Measurements from ENCODE around the gene NMT2. TPM values are rescaled to one million over a fixed set of nuclear protein-coding genes. Genes with fewer than 3 reads are reported as not detected.

Gene NMT2
- total and polyA plus RNA-seq, 10 of the 15 experiments (the other 5 are each of a cell fraction or from before 2014, with no cell fraction given), result 4.9 to 12.0 (median 9.2) TPM

GRCh38 chr10:15103513-15103912 lies 65.0 kb downstream of the NMT2 start (continued):
- no peak for TF ChIP-seq ZBTB11 (CRISPR knock-in tag; IDR thresholded peaks at IDR 0.05)
- no peak for TF ChIP-seq SMAD1 (IDR thresholded peaks at IDR 0.05; ENCODE audit: low read depth, partially characterized antibody)
- TF ChIP-seq POLR2AphosphoS2 (IDR thresholded peaks at IDR 0.05; ENCODE audit: low read depth, low read length), result no peak
- TF ChIP-seq KAT2A (conservative IDR thresholded peaks at IDR 0.05; ENCODE audit: control insufficient read depth, low read depth, low read length), result no peak

- FAIRE-seq, result no peak
- ChIA-PET SMC1A (ENCODE audit: uncharacterized antibody, unreplicated experiment) (interaction anchor here (0.7 to 3.1 kb wide), 6 partner anchors 18 to 72 kb away, joined by 3 to 10 read pairs (median 6); no protein-coding TSS in a partner anchor), RAD21 (ENCODE audit: unreplicated experiment) (interaction anchor here (1.7 kb wide), 1 partner anchor 147 kb away, joined by 4 read pairs; no protein-coding TSS in a partner anchor), POLR2A (no interaction called here), CTCF (interaction anchor here (1.1 kb wide), 1 partner anchor 21 kb away, joined by 3 read pairs; no protein-coding TSS in a partner anchor)
- Histone ChIP-seq H3K4me1 (ENCODE audit: control insufficient read depth, insufficient read depth, low read length) (peaks cover 5% of the 10 kb centered on the region), H3K4me3 (no peak overlapping the region), H3K36me3 (ENCODE audit: control insufficient read depth in 2 of 2, insufficient read depth in 2 of 2, low read length in 1 of 2) (peaks cover 2 to 12% of the 10 kb centered on the region in 2 experiments; a peak in 3 of 4 replicates), H3K9me3 (replicated peaks; ENCODE audit: control insufficient read depth, insufficient read depth, low read length) (no peaks in the 10 kb centered on the region), H3K27me3 (replicated peaks in 1 of 2; ENCODE audit: control insufficient read depth in 2 of 2, insufficient read depth in 2 of 2, low read length in 1 of 2) (no peaks in the 10 kb centered on the region), H3K9ac (ENCODE audit: control insufficient read depth, insufficient read depth, low read length) (no peak overlapping the region), H2AFZ (ENCODE audit: control insufficient read depth, low read depth, low read length) (no peak overlapping the region), H3K4me2 (ENCODE audit: control insufficient read depth, insufficient read depth) (peak overlapping the region; percentile 67), H4K20me1 (ENCODE audit: control insufficient read depth, insufficient read depth) (no peaks in the 10 kb centered on the region; the same call in 1 of the 2 replicates), H3K27ac (ENCODE audit: control insufficient read depth, insufficient read depth) (no peak overlapping the region), H3K79me2 (ENCODE audit: control insufficient read depth, insufficient read depth, low read length) (peaks cover 33% of the 10 kb centered on the region)
- in situ Hi-C loops (cut with MboI), result no loop called here
- DNase-seq (ENCODE audit: low read depth, low spot score), result no peak
- ATAC-seq, result no peak
- over 99% methylated on average over 4 of the region's 4 CpGs for WGBS (ENCODE audit: insufficient coverage, insufficient replicate concordance, low lambda C conversion rate, missing lambda C conversion rate)
- intact Hi-C loops (cut with micrococcal nuclease; ENCODE audit: unreplicated experiment), result loop anchor here (10.0 kb wide), 1 partner anchor 215 kb away; no protein-coding TSS in a partner anchor
- BruUV-seq (replicated peaks), result no TSS peak
- TF ChIP-seq ZBTB11 (CRISPR knock-in tag; IDR thresholded peaks at IDR 0.05) (no peak), HDAC2 (IDR thresholded peaks at IDR 0.05) (no peak), SUPT20H (IDR thresholded peaks at IDR 0.05; ENCODE audit: borderline replicate concordance, control insufficient read depth, low read depth, low read length) (no peak), CUX1 (IDR thresholded peaks at IDR 0.05; ENCODE audit: insufficient replicate concordance, low read depth, low read length) (no peak), DPF2 (IDR thresholded peaks at IDR 0.05) (no peak), RFX5 (IDR thresholded peaks at IDR 0.05; ENCODE audit: low read depth, low read length) (no peak)
Measured at GRCh38 chr10:15099886-15100285, 68.6 kb downstream of the NMT2 start.

Data from GM12878 (cell line).